C4-2B (cell line): ENCODE data around the gene LYRM1.

Experiments used
- ZFX ChIP-seq: fragments of 450-650 bp; IDR thresholded peaks from 2 replicates; pipeline ENCODE4 v1.6.1; 2017
- TF ChIP-seq, protein P1 (sequence below): fragments of 450-650 bp; conservative IDR thresholded peaks from 2 replicates; pipeline ENCODE4 v1.5.1; 2017; ENCODE audit warnings: mild to moderate bottlenecking

DNA sequence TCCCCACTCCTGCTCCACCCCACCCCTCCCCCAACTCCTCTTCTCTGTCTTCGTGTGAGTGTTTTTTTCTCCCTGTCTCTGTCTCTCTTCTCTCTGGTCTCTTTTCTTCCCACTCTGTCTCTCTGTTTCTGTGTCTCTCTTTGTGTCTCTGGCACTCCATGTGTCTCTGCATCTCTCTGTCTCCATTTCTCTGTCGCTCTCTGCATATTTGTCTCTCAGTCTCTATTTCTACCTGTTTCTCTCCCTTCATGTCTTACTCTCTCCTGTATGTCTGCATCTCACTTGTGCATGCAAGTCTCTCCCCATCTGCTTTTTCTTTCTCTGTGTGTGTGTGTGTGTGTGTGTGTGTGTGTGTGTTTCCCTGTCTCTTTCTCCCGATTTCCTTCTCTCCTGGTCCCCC is 68.2 kb downstream of the LYRM1 start:
- TF ChIP-seq, protein P1, sequence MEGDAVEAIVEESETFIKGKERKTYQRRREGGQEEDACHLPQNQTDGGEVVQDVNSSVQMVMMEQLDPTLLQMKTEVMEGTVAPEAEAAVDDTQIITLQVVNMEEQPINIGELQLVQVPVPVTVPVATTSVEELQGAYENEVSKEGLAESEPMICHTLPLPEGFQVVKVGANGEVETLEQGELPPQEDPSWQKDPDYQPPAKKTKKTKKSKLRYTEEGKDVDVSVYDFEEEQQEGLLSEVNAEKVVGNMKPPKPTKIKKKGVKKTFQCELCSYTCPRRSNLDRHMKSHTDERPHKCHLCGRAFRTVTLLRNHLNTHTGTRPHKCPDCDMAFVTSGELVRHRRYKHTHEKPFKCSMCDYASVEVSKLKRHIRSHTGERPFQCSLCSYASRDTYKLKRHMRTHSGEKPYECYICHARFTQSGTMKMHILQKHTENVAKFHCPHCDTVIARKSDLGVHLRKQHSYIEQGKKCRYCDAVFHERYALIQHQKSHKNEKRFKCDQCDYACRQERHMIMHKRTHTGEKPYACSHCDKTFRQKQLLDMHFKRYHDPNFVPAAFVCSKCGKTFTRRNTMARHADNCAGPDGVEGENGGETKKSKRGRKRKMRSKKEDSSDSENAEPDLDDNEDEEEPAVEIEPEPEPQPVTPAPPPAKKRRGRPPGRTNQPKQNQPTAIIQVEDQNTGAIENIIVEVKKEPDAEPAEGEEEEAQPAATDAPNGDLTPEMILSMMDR = no peak
- TF ChIP-seq ZFX = no peak
